ENCODE measurements around the gene ATF7. TPM values are rescaled to one million over a fixed set of nuclear protein-coding genes. Genes with fewer than 3 reads are reported as not detected.
A peak's percentile ranks its signal among the peaks of the same experiment; 100 is the strongest.

Gene ATF7
- total and polyA plus RNA-seq, 2 donors (not counting 3 experiments of a cell fraction or from before 2014, with no cell fraction given) = 36.0 to 68.5 TPM

GRCh38 chr12:53674977-53675700 is 49.0 kb upstream of the ATF7 start:
- Histone ChIP-seq H4K20me1 (replicated peaks; ENCODE audit: control insufficient read depth, extremely low read depth, insufficient read depth, low read length) (no peaks in the 10 kb centered on the region), H3K4me2 (ENCODE audit: insufficient read depth, low read length) (peak overlapping the region; percentile 82), H3K4me3 (replicated peaks in 1 of 3; ENCODE audit: insufficient read depth in 1 of 3, low read depth in 1 of 3, low read length in 3 of 3) (peak overlapping the region; percentile 55 to 86 (median 60)), H3K27me3 (ENCODE audit: control insufficient read depth in 2 of 2, insufficient read depth in 2 of 2, low read length in 2 of 2) (no peaks in the 10 kb centered on the region), H3K4me1 (ENCODE audit: control insufficient read depth, extremely low read depth, insufficient read depth, low read length) (peaks cover 26% of the 10 kb centered on the region), H3K36me3 (ENCODE audit: control insufficient read depth in 2 of 2, extremely low read depth in 1 of 2, insufficient read depth in 2 of 2, low read length in 2 of 2) (peaks cover 3 to 7% of the 10 kb centered on the region in 2 experiments), H3K9me1 (replicated peaks; ENCODE audit: control insufficient read depth, extremely low read depth, insufficient read depth, low read length) (no peaks in the 10 kb centered on the region), H3K9me3 (replicated peaks; ENCODE audit: control insufficient read depth, insufficient read depth, low read length) (no peaks in the 10 kb centered on the region), H3K9ac (replicated peaks; ENCODE audit: extremely low read depth, insufficient read depth, low read length) (peak overlapping the region; percentile 66), H2AFZ (ENCODE audit: low read depth, low read length) (peak overlapping the region; percentile 41), H3K79me2 (ENCODE audit: control insufficient read depth, insufficient read depth, low read length) (peaks cover 41% of the 10 kb centered on the region), H3K27ac (ENCODE audit: insufficient read depth, low read depth, low read length) (peak overlapping the region; percentile 52)
- dilution Hi-C loops (cut with MboI; ENCODE audit: extremely low pct_ligation_motif_present, low sequenced_read_pairs) (no loop called here), intact Hi-C loops (cut with micrococcal nuclease) (loop anchor here (5.0 kb wide), 1 partner anchor 223 kb away; the partner anchor contains the start of gene PCBP2)
- no TSS peak for BruUV-seq (replicated peaks)
- no peak for TF ChIP-seq MYC (IDR thresholded peaks at IDR 0.05; ENCODE audit: low read depth, low read length)
- CTCF ChIA-PET = interaction anchor here (0.5 to 6.2 kb wide), 43 partner anchors 9 to 696 kb away, joined by 3 to 213 read pairs (median 5); partner anchors contain the start of gene ATF7
- POLR2A ChIA-PET = interaction anchor here (0.9 to 1.0 kb wide), 3 partner anchors 8 to 132 kb away, joined by 3 read pairs; partner anchors contain the start of gene ATF7
- DNase-seq (ENCODE audit: low read depth, low spot score) = peak; percentile 21
- no peak for FAIRE-seq

DNA sequence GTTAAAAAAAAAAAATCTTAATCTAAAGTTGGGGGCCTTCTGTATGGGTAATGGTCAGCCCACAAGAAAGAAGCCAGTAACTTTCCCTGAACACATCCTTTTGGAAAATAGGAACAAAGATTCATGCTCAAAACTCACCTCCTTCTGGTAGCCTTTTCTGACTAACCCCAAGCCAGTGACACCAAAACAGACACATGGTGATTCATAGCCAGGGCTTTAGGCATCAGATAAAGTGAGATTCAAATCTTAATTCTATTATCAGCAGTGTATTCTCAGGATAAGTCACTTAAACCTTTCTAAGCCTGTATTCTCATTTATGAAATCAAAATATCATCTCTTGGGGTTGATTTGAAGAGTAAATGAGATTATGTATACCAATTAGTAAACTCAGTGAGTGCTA is 44.8 kb upstream of the ATF7 start:
- Histone ChIP-seq H3K36me3 (ENCODE audit: control insufficient read depth in 2 of 2, extremely low read depth in 1 of 2, insufficient read depth in 2 of 2, low read length in 2 of 2) (peaks cover 8 to 31% of the 10 kb centered on the region in 2 experiments), H3K9ac (replicated peaks; ENCODE audit: extremely low read depth, insufficient read depth, low read length) (no peak overlapping the region), H3K4me1 (ENCODE audit: control insufficient read depth, extremely low read depth, insufficient read depth, low read length) (peaks cover 15% of the 10 kb centered on the region), H2AFZ (ENCODE audit: low read depth, low read length) (no peak overlapping the region), H3K9me3 (replicated peaks; ENCODE audit: control insufficient read depth, insufficient read depth, low read length) (no peaks in the 10 kb centered on the region), H3K27ac (ENCODE audit: insufficient read depth, low read depth, low read length) (no peak overlapping the region), H3K4me3 (replicated peaks in 1 of 3; ENCODE audit: insufficient read depth in 1 of 3, low read depth in 1 of 3, low read length in 3 of 3) (no peak overlapping the region), H3K4me2 (ENCODE audit: insufficient read depth, low read length) (no peak overlapping the region), H3K79me2 (ENCODE audit: control insufficient read depth, insufficient read depth, low read length) (peaks cover 42% of the 10 kb centered on the region), H3K9me1 (replicated peaks; ENCODE audit: control insufficient read depth, extremely low read depth, insufficient read depth, low read length) (no peaks in the 10 kb centered on the region), H4K20me1 (replicated peaks; ENCODE audit: control insufficient read depth, extremely low read depth, insufficient read depth, low read length) (no peaks in the 10 kb centered on the region), H3K27me3 (ENCODE audit: control insufficient read depth in 2 of 2, insufficient read depth in 2 of 2, low read length in 2 of 2) (no peaks in the 10 kb centered on the region)
- DNase-seq (ENCODE audit: low read depth, low spot score) (no peak), FAIRE-seq (peak; percentile 42)
- dilution Hi-C loops (cut with MboI; ENCODE audit: extremely low pct_ligation_motif_present, low sequenced_read_pairs) = no loop called here
- BruUV-seq (replicated peaks) = no TSS peak
- TF ChIP-seq MAX (IDR thresholded peaks at IDR 0.05; ENCODE audit: insufficient read depth, insufficient read length) (no peak), FOS (IDR thresholded peaks at IDR 0.05; ENCODE audit: borderline replicate concordance, insufficient read depth, low read length) (no peak), EZH2 (IDR thresholded peaks at IDR 0.05; ENCODE audit: borderline replicate concordance, low read depth, low read length, severe bottlenecking) (no peak)
- intact Hi-C loops (cut with micrococcal nuclease) = no loop called here
- ChIA-PET CTCF (interaction anchor here (1.9 kb wide), 1 partner anchor 127 kb away, joined by 8 read pairs; no protein-coding TSS in a partner anchor), POLR2A (no interaction called here)
